OCI-LY7 (cell line): ENCODE results near the gene ARHGAP19. TPM values are rescaled to one million over a fixed set of nuclear protein-coding genes. Genes with fewer than 3 reads are reported as not detected.
A peak's percentile ranks its signal among the peaks of the same experiment; 100 is the strongest.
"Not testable (repeated sequence)": the region's sequence is repeated elsewhere in the genome, so short reads cannot be mapped to it uniquely, and the experiment has no call there.

Experiments
- BruUV-seq: library from RNA; stranded (reverse); fragments of 400-500 nt; replicated peaks from 2 replicates; lab custom pipeline; 2021; lab: Mats Ljungman, UMichigan
- CTCF ChIA-PET: fragments of 300-600 bp; sonication (Branson Sonifier 250); formaldehyde crosslinking; loops from one replicate; lab custom pipeline; 2022; ENCODE audit warnings: antibody characterized with exemption; ENCODE audit not compliant: unreplicated experiment; lab: Charles Lee
- POLR2A ChIA-PET: fragments of 300-600 bp; sonication (Branson Sonifier 250); formaldehyde crosslinking; loops from one replicate; lab custom pipeline; 2022; ENCODE audit warnings: antibody characterized with exemption; lab: Charles Lee
- DNase-seq: peaks from one replicate; pipeline ENCODE4 v3.0.0-alpha.2; 2015; ENCODE audit warnings: low spot score
- H2AFZ ChIP-seq: fragments of 200-600 bp; sonication (generic), shearing (Covaris generic); 2 replicates; pipeline ENCODE4 v1.6.1; 2014; ENCODE audit warnings: mild to moderate bottlenecking, antibody characterized with exemption, low read length, moderate library complexity
- H3K27ac ChIP-seq: fragments of 200-600 bp; sonication (generic); 2 replicates; pipeline ENCODE4 v1.5.1; 2014; ENCODE audit warnings: mixed run types, low read depth, mild to moderate bottlenecking, moderate library complexity, low read length, inconsistent platforms; ENCODE audit not compliant: poor library complexity, severe bottlenecking
- H3K36me3 ChIP-seq: fragments of 200-600 bp; sonication (generic); 2 replicates; pipeline ENCODE4 v1.6.1; 2014; ENCODE audit warnings: mild to moderate bottlenecking, antibody characterized with exemption, low read length, moderate library complexity, mixed read lengths; ENCODE audit not compliant: insufficient read depth
- H3K4me1 ChIP-seq: fragments of 200-600 bp; sonication (generic); 2 replicates; pipeline ENCODE4 v1.5.1; 2014; ENCODE audit warnings: mild to moderate bottlenecking, low read length; ENCODE audit not compliant: insufficient read depth, poor library complexity, severe bottlenecking
- H3K4me2 ChIP-seq: fragments of 200-600 bp; sonication (generic); 2 replicates; pipeline ENCODE4 v1.6.1; 2014; ENCODE audit warnings: mild to moderate bottlenecking, low read length
- H3K4me3 ChIP-seq: fragments of 200-600 bp; sonication (generic); 2 replicates; pipeline ENCODE4 v1.5.1; 2014; ENCODE audit warnings: mild to moderate bottlenecking, low read depth, low read length; ENCODE audit not compliant: poor library complexity, severe bottlenecking
- H3K79me2 ChIP-seq: fragments of 200-600 bp; sonication (generic); 2 replicates; pipeline ENCODE4 v1.6.1; 2016; ENCODE audit warnings: low read depth, mild to moderate bottlenecking, low read length, moderate library complexity, mixed read lengths; ENCODE audit not compliant: insufficient read depth
- H3K9me2 ChIP-seq: fragments of 200-600 bp; sonication (generic); 2 replicates; pipeline ENCODE4 v1.6.1; 2016; ENCODE audit warnings: mild to moderate bottlenecking, low read length, mixed read lengths; ENCODE audit not compliant: insufficient read depth
- H3K9me3 ChIP-seq: fragments of 200-600 bp; sonication (generic); 2 replicates; pipeline ENCODE4 v1.6.1; 2014; ENCODE audit warnings: mild to moderate bottlenecking, mixed run types, low read length, mixed read lengths
- H4K20me1 ChIP-seq: fragments of 200-600 bp; sonication (generic); 2 replicates; pipeline ENCODE4 v1.6.1; 2014; ENCODE audit warnings: mild to moderate bottlenecking, antibody characterized with exemption, low read length, moderate library complexity, mixed read lengths; ENCODE audit not compliant: insufficient read depth
- CTCF ChIP-seq: fragments of 200-600 bp; sonication (generic); conservative IDR thresholded peaks from 2 replicates; pipeline ENCODE4 v1.5.1; 2014; ENCODE audit warnings: mild to moderate bottlenecking, antibody characterized with exemption, low read length, moderate library complexity, mixed read lengths
- EZH2phosphoT487 ChIP-seq: fragments of 200-600 bp; sonication (generic); IDR thresholded peaks from 2 replicates; pipeline ENCODE4 v1.6.1; 2018; ENCODE audit warnings: low read depth, borderline replicate concordance, mild to moderate bottlenecking, mixed run types, antibody characterized with exemption, low read length, moderate library complexity, mixed read lengths
- intact Hi-C: fragments of 100-400 bp; cut with micrococcal nuclease; formaldehyde crosslinking; loops from one replicate; pipeline ENCODE4 v1.10.0; 2022; ENCODE audit not compliant: unreplicated experiment
- total RNA-seq, 2 experiments: library from RNA; depleted of rRNA in 1 of 2; stranded (reverse); fragments of >200 nt in 1 of 2; shearing (Covaris generic) in 1 of 2; gene quantifications; 2 replicates each; pipeline ENCODE4 v1.2.3, GENCODE V29; 2014 to 2022

ARHGAP19 gene
- total RNA-seq, 2 experiments from 2014 or later = 34.1 to 60.5 TPM

- CTCF ChIA-PET = interaction anchor here (0.5 to 0.6 kb wide), 2 partner anchors 11 to 289 kb away, joined by 3 read pairs; no protein-coding TSS in a partner anchor
- no peak for DNase-seq
- peak overlapping the region; percentile 71 for H2AFZ ChIP-seq
- no peaks in the 10 kb centered on the region for H4K20me1 ChIP-seq
- intact Hi-C loops = loop anchor here (1.0 kb wide), 1 partner anchor 28 kb away; the partner anchor contains the start of gene FRAT1
- TF ChIP-seq EZH2phosphoT487 = no peak
- TF ChIP-seq CTCF = no peak
- H3K36me3 ChIP-seq = peaks cover 33% of the 10 kb centered on the region
- no TSS peak for BruUV-seq
- H3K4me2 ChIP-seq = peak overlapping the region; percentile 81
- H3K9me3 ChIP-seq = no peaks in the 10 kb centered on the region
- H3K9me2 ChIP-seq = no peaks in the 10 kb centered on the region
- POLR2A ChIA-PET = interaction anchor here (0.5 to 1.7 kb wide), 6 partner anchors 10 to 400 kb away, joined by 3 to 14 read pairs (median 6); partner anchors contain the start of gene FRAT1
- H3K79me2 ChIP-seq = peaks cover 48% of the 10 kb centered on the region
- peaks cover 26% of the 10 kb centered on the region for H3K4me1 ChIP-seq
- H3K4me3 ChIP-seq = peak overlapping the region; percentile 89
- H3K27ac ChIP-seq = peak overlapping the region; percentile 84
These were observed 910 bp downstream of the ARHGAP19 start for GRCh38 chr10:97291357-97292096.

GRCh38 chr10:97290576-97291356, 1.7 kb downstream of the ARHGAP19 start:
- Histone ChIP-seq H3K4me2 (peak overlapping the region; percentile 81), H3K4me3 (peak overlapping the region; percentile 89), H3K36me3 (peaks cover 39% of the 10 kb centered on the region), H3K79me2 (peaks cover 51% of the 10 kb centered on the region), H3K4me1 (peaks cover 26% of the 10 kb centered on the region)
- CTCF ChIA-PET, H4K20me1 ChIP-seq, H3K9me3 ChIP-seq, H2AFZ ChIP-seq, H3K27ac ChIP-seq, intact Hi-C loops, DNase-seq, H3K9me2 ChIP-seq, BruUV-seq: not testable (repeated sequence)
- POLR2A ChIA-PET = interaction anchor here (1.7 to 2.0 kb wide), 3 partner anchors 12 to 24 kb away, joined by 4 to 14 read pairs (median 9); no protein-coding TSS in a partner anchor

GRCh38 chr10:97290076-97290475, 2.4 kb downstream of the ARHGAP19 start:
- H2AFZ ChIP-seq, CTCF ChIA-PET, H3K27ac ChIP-seq, DNase-seq, H3K4me2 ChIP-seq, H3K4me3 ChIP-seq, H3K9me3 ChIP-seq, H3K9me2 ChIP-seq, intact Hi-C loops, BruUV-seq, H4K20me1 ChIP-seq: not testable (repeated sequence)
- Histone ChIP-seq H3K36me3 (peaks cover 41% of the 10 kb centered on the region), H3K79me2 (peaks cover 58% of the 10 kb centered on the region), H3K4me1 (peaks cover 26% of the 10 kb centered on the region)
- POLR2A ChIA-PET = interaction anchor here (2.0 kb wide), 1 partner anchor 11 kb away, joined by 9 read pairs; no protein-coding TSS in a partner anchor
